Cardiac atrium fibroblast (primary cell): ENCODE data around the gene PTCD2. TPM values are rescaled to one million over a fixed set of nuclear protein-coding genes. Genes with fewer than 3 reads are reported as not detected.

Source experiments
- total RNA-seq: library from RNA; depleted of rRNA; stranded (reverse); fragments of >200 nt; gene quantifications from 2 replicates; pipeline ENCODE4 v1.2.3, GENCODE V29; 2015

Gene PTCD2
- total RNA-seq = 7.0 and 11.0 TPM in 2 replicates

GRCh38 chr5:72319976-72320752 is at the start of gene PTCD2, which contains the start of gene MRPS27:
PTCD2 (plus strand) TSS chr5:72320373; CDS start chr5:72320383, 10 bp downstream.
MRPS27 (minus strand) TSS chr5:72320240; CDS start chr5:72320221, 19 bp downstream.

Other genes starting within 250 kb of the PTCD2 start
- 82.1 and 210 TPM in 2 replicates for gene MAP1B, start 212.9 kb upstream of the PTCD2 start, total RNA-seq
- 47.5 and 50.7 TPM in 2 replicates for gene MRPS27, start 133 bp upstream of the PTCD2 start, total RNA-seq
- gene ZNF366, start 187.0 kb downstream of the PTCD2 start, total RNA-seq = 0.49 TPM in 1 of 2 replicates, not detected in the other